AG09309 (cell line): ENCODE data around the gene KRT1.

ENCODE experiments used
- DNase-seq: peaks from one replicate; pipeline ENCODE4 v3.0.0-alpha.2; 2010; ENCODE audit warnings: low read depth
- H3K4me3 ChIP-seq: 2 replicates; pipeline ENCODE4 v1.5.1; 2011; ENCODE audit warnings: mild to moderate bottlenecking, low read depth, low read length, moderate library complexity; ENCODE audit not compliant: control insufficient read depth
- CTCF ChIP-seq: IDR thresholded peaks from 2 replicates; pipeline ENCODE4 v1.5.1; 2011; ENCODE audit warnings: mild to moderate bottlenecking, low read depth, low read length, inconsistent platforms; ENCODE audit not compliant: insufficient read depth, control insufficient read depth; ENCODE audit errors: missing control alignments

KRT1 gene

GRCh38 chr12:52684431-52684830, 4.2 kb upstream of the KRT1 start:
- H3K4me3 ChIP-seq, result no peak overlapping the region
- no peak for DNase-seq
- TF ChIP-seq CTCF, result no peak

GRCh38 chr12:52683575-52684300, 3.5 kb upstream of the KRT1 start:
- TF ChIP-seq CTCF, result no peak
- DNase-seq, result no peak
- no peak overlapping the region for H3K4me3 ChIP-seq

GRCh38 chr12:52682938-52683574, 2.8 kb upstream of the KRT1 start:
- no peak overlapping the region for H3K4me3 ChIP-seq
- TF ChIP-seq CTCF, result no peak
- DNase-seq, result no peak

- H3K4me3 ChIP-seq, result no peak overlapping the region
- no peak for TF ChIP-seq CTCF
Measured at GRCh38 chr12:52682381-52682660, 2.1 kb upstream of the KRT1 start.

GRCh38 chr12:52681526-52682380, 1.5 kb upstream of the KRT1 start:
- no peak for TF ChIP-seq CTCF
- no peak for DNase-seq
- H3K4me3 ChIP-seq, result no peak overlapping the region

More at GRCh38 chr12:52682381-52682660, 2.1 kb upstream of the KRT1 start:
- DNase-seq, result no peak

- DNase-seq, result no peak
- no peak overlapping the region for H3K4me3 ChIP-seq
- TF ChIP-seq CTCF, result no peak
Measured at GRCh38 chr12:52679875-52680274, 332 bp downstream of the KRT1 start.
